Neural cell (in vitro differentiated cells): ENCODE data around the gene E4F1.

Source experiments
- EZH2 ChIP-seq: fragments of 200-600, 300-800 bp; shearing (Covaris generic), sonication (generic); IDR thresholded peaks from 2 replicates; pipeline ENCODE4 v1.6.1; 2014; ENCODE audit warnings: antibody characterized with exemption, low read length, borderline replicate concordance, mild to moderate bottlenecking; ENCODE audit not compliant: insufficient read depth, poor library complexity, severe bottlenecking
- POLR2AphosphoS5 ChIP-seq: IDR thresholded peaks from 2 replicates; pipeline ENCODE4 v1.6.1; 2012

DNA sequence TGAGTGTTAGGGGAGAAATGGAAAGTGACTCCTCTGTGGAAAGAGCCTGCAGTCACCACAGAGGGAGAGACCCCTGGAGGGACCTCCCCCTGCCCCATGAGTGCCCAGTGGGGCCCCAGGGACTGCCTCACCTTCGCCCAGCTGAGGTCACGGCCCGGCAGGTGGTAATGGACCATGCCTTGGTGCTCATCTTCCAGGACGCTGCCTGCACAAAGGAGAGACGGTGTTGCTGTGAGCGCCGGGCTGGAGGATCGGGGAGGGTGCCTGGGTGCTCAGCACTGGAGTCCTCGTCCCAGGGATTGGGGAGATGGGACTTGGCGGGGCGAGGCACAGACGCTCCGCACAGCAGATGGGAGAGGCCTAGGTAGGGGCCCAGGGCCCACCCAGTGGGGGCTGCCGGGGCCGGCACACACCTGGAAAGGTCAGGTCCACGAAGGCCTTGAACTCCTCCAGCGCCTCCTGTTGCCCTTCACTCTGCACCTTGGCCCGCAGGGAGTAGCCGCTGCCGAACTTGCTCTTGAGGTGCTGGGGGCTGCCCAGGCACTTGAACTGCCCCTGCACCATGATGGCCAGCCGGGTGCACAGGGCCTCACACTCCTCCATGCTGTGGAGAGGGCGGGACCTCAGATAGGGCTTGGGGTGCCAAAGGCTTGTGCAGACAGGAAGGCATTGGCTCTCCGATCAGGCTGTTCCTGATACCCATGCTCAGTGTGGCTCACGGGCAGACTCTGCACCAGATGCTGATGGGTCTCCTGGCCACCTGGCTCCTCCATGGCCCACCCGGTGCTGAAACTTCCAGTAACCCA, 54.3 kb downstream of the E4F1 start:
- TF ChIP-seq POLR2AphosphoS5 = no peak
- TF ChIP-seq EZH2 = no peak
